ENCODE results near the gene RPA3. TPM values are rescaled to one million over a fixed set of nuclear protein-coding genes. Genes with fewer than 3 reads are reported as not detected.

Gene RPA3
- total RNA-seq, 1 donor, result 44.2 TPM

DNA sequence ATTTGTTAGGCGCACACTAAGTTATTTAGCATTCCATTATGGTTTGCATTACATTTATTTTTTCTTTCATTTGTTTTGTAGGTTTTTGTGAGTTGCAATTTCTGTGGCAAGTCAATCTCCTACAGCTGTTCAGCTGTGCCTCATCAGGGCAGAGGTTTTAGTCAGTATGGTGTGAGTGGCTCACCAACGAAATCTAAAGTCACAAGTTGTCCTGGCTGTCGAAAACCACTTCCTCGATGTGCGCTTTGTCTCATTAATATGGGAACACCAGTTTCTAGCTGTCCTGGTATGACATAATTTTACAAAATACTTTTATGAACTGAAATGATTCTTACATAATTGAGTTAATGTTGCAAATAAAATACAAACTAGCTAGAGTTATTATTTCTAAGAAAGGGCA is 122.2 kb downstream of the RPA3 start:
- TF ChIP-seq, protein P1, sequence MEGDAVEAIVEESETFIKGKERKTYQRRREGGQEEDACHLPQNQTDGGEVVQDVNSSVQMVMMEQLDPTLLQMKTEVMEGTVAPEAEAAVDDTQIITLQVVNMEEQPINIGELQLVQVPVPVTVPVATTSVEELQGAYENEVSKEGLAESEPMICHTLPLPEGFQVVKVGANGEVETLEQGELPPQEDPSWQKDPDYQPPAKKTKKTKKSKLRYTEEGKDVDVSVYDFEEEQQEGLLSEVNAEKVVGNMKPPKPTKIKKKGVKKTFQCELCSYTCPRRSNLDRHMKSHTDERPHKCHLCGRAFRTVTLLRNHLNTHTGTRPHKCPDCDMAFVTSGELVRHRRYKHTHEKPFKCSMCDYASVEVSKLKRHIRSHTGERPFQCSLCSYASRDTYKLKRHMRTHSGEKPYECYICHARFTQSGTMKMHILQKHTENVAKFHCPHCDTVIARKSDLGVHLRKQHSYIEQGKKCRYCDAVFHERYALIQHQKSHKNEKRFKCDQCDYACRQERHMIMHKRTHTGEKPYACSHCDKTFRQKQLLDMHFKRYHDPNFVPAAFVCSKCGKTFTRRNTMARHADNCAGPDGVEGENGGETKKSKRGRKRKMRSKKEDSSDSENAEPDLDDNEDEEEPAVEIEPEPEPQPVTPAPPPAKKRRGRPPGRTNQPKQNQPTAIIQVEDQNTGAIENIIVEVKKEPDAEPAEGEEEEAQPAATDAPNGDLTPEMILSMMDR (IDR thresholded peaks at IDR 0.05; ENCODE audit: insufficient read depth, low read length), result no peak

DNA sequence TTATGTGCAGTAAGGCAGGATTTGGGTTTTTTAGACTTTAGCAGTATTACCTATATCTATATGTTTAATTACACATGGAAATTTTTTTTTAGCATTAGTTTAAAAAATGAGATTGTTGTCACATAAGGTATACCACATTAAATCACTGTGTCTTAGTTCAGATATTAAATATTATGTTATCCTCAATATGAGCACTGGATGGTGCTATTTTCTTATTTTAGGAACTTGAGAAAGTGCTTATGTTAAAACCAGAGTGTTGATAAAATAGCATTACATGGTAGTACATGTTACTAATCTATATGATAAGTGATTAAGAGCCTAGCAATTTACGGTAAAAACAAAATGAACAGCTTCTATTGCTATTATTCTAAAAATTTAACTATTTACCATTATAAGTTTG is 123.0 kb downstream of the RPA3 start:
- TF ChIP-seq, protein P1 (IDR thresholded peaks at IDR 0.05; ENCODE audit: insufficient read depth, low read length), result peak; percentile 23
- H3K4me3 ChIP-seq (ENCODE audit: low read depth, low read length), result no peak overlapping the region
- DNase-seq (ENCODE audit: low read depth), result peak; percentile 63

More for the DNA sequence above, 122.2 kb downstream of the RPA3 start:
- no peak for DNase-seq (ENCODE audit: low read depth)
- H3K4me3 ChIP-seq (ENCODE audit: low read depth, low read length), result no peak overlapping the region

Other genes with a start within 250 kb of the RPA3 start
- 0.09 TPM in 1 of 2 replicates, not detected in the other for gene COL28A1, start 182.7 kb downstream of the RPA3 start, total RNA-seq (ENCODE audit: low replicate concordance)
- gene MIOS, start 151.7 kb downstream of the RPA3 start, total RNA-seq (ENCODE audit: low replicate concordance), result 30.9 and 46.6 TPM in 2 replicates
- 17.4 and 24.9 TPM in 2 replicates for gene UMAD1, start 77.9 kb downstream of the RPA3 start, total RNA-seq (ENCODE audit: low replicate concordance)

Data from fibroblast of the aortic adventitia (primary cell).